HG02763 (cell line): Measurements from ENCODE around the gene DNM3.
A peak's percentile ranks its signal among the peaks of the same experiment; 100 is the strongest.

Experiments used
- ATAC-seq: cut with Tn5 transposase; IDR thresholded peaks from one replicate; pipeline ENCODE4 v1.9.1; 2021; ENCODE audit warnings: mild to moderate bottlenecking, moderate library complexity; ENCODE audit not compliant: unreplicated experiment

DNM3 gene

GRCh38 chr1:172378109-172378760, 536.9 kb downstream of the DNM3 start:
- no peak for ATAC-seq

DNA sequence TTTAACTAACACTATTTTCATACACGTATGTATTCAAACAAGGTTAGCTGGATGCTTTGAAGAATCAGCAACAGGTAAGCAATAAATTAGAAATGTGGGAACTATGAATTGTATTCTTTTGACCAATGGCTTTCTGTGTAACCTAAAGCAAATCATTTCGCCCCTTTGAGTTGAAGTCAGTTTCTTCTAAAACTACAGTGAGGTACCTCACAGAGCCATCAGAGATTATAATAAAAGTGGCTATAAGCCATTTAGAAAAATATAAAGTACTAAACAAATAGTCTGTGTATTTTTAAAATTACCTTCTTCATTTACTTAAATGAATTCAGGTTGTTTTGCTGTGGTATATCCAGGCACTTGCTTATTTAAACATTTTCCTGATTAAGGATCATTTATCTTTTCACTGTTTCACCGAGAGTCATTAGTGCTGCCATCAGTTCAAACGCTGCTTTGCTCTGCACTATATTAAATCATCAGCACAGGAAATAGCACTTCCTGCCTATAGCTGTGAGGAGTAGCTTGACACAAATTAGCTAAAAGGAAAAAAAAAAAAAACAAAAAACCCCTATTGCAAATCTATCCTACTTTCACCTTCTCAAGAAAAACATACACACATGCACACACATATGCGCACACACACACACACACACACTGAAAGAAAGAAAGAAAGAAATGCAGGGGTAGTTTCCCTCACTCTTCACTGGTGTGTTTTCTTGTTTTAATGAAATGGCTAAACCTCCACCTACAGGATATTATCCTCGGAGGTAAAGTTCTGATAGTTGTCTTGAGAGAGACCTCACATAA, 539.3 kb downstream of the DNM3 start:
- ATAC-seq, result peak; percentile 75

- no peak for ATAC-seq
These were observed 540.6 kb downstream of the DNM3 start for GRCh38 chr1:172381946-172382345.

GRCh38 chr1:172382406-172382805, 541.1 kb downstream of the DNM3 start:
- ATAC-seq, result no peak

DNA sequence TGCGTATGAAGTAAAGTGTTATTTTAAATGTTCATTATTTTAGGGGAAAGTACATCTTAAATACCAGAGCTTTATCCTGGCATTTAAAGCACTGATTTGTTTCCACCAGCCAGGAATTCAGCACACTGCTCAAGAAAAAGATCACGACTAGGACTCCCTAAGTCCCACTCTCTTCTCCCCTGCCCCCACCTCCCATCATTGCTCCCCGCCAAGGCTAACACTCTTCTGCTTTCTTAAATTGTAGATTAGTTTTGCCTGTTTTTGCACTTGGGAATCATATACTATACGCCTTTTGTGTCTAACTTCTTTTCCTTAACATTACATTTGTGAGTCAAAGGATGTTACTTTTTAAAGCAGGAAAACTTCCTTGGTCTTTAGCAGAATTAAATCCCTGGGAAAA, 541.7 kb downstream of the DNM3 start:
- ATAC-seq, result no peak

DNA sequence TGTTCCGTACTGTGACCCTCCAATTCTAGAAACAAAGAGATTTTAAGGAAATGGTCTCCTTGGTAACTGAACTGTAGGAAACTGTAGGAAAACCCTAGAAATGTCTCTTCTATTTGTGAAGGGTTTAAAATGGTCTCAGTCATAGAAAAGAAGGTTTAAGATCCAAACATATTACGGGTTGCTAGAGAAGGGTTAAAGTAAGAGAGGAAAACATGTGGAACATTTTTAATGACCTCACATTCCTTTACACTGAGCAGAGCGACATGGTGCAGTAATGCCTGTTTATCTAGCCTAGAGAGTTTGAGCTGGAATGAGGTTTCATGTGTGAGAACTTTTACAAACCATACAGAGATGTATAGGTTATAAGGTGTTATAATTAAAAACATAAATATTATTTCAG, 542.2 kb downstream of the DNM3 start:
- ATAC-seq, result no peak

GRCh38 chr1:172384656-172385055, 543.4 kb downstream of the DNM3 start:
- ATAC-seq, result no peak

GRCh38 chr1:172386046-172386445, 544.7 kb downstream of the DNM3 start:
- no peak for ATAC-seq

- no peak for ATAC-seq
These were observed 547.2 kb downstream of the DNM3 start for GRCh38 chr1:172388490-172388889.

DNA sequence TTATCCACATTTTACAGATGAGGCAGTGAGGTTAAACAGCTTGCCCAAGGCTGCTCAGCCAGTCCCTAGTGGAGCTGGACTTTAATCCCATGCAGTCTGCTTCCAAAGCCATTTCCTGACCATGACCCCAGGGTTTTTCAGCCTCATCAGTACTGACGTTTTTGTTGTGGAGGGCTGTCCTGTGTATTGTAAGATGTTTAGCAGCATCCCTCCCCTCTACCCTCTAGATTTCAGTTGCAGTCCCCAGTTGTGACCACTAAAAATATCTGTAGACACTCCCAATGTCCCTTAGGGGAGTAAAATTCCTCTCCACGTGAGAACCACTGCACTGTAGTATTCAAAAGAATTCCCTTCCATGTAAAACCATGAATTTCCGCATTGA, 549.0 kb downstream of the DNM3 start:
- ATAC-seq, result no peak

DNA sequence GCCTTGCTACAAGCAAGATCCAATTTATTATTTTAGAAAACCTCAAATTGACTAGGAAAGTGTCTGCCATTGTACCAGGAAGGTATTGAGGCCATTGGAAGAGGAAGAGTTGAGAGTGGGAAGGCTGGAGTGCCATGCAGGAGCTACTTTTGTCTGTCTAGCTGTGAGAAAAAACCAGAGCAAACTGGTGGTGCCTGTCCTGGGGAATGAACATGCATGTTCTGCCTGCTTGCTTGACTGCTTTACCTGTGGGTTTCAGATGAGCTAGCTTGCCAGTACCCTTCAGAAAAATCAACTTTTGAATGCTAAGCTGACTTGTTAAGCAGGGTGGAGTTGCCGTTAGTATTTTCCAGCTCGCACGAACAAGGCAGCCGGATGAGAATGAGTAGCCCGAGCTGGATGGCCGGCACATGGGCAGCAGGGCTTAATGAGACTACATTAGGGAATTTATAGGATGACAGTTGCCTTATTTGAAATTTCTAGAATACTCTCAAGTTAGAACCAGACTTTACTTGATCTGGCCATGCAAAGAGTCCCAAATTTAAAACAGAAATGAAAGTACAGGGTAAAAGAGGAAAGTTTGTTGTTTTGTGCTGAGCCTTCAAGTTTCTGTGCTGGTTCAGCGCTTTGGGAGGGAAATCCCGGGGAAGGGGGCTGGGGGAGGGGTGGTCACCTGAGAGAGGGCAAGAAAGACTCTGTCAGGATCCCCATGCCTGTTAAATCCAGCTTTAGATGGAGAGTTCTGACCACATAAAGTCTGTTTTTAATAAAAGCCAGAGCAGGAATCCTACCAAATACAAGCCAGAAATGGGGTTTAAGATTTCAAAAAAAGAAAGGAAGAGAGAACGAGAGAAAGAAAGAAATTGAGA, 549.6 kb downstream of the DNM3 start:
- peak; percentile 56 for ATAC-seq

GRCh38 chr1:172391976-172392375, 550.7 kb downstream of the DNM3 start:
- ATAC-seq, result no peak

DNA sequence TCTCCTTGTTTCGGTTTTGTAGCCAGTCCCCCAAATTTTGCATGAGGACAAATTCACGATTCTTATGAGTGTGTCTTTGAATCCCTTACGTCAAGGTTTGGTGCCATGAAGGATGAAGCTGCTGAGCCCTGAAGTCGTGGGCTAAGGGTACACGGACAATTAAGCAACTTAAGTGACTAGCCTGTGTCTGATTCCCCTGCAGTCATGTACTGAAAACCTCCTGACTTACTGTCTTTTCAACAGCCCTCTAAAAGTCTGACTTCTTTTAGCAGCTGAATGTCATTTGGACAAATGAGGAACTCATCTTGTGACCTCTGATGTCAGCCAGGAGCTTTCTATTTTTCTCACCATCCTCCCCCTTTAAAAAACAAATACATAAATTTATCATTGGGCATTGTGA, 552.1 kb downstream of the DNM3 start:
- no peak for ATAC-seq

- ATAC-seq, result peak; percentile 83
These were observed 552.9 kb downstream of the DNM3 start for GRCh38 chr1:172394141-172394751.

- no peak for ATAC-seq
These were observed 553.5 kb downstream of the DNM3 start for GRCh38 chr1:172394811-172395210.

GRCh38 chr1:172395576-172395975, 554.3 kb downstream of the DNM3 start:
- ATAC-seq, result no peak

GRCh38 chr1:172397221-172397620, 555.9 kb downstream of the DNM3 start:
- no peak for ATAC-seq

DNA sequence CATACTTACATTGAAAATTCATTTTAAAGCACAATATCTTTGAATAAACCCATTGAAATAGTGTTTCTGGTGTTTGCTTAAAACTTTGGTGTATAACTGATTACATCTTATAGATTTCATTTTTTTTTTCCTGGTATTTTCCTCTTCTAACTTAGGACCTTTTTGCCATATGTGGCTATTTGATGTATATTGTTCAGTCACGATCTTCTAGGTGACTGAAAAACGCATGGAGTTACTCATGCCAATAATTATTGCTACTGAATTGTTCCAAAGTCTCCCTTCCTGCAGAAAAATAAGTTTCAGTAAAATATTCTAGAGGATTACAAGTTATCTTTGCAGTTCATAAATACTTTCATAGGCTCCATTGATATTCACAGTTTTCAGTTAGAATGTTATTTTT, 556.3 kb downstream of the DNM3 start:
- ATAC-seq, result no peak

DNA sequence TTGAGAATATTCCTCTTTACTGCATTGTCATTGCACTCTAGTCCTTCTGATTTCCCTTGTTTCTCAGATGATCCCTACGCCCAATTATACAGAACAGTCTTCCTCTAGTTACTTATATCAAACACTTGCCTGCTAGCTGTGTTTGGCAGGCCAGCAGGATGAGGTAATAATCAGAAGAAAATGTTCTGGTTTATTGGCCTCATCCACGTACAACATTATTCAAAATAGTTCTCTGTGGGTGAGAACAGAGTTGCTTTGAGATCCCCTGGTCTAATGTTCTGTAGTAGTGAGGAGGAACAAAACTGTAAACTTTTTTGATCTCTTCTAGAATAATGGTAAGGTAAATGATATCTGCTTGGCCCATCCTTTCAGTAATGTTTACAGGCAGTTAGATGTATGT, 556.9 kb downstream of the DNM3 start:
- no peak for ATAC-seq

- ATAC-seq, result no peak
These were observed 557.9 kb downstream of the DNM3 start for GRCh38 chr1:172398970-172399755.
